BJ (cell line): ENCODE measurements around the gene NCK2. TPM values are rescaled to one million over a fixed set of nuclear protein-coding genes. Genes with fewer than 3 reads are reported as not detected.

Source experiments
- CTCF ChIA-PET: fragments of 350-600 bp; formaldehyde crosslinking; extraction: SDS; loops from one replicate; lab custom pipeline; 2021; ENCODE audit warnings: antibody characterized with exemption, inconsistent platforms; lab: Yijun Ruan, JAX
- POLR2A ChIA-PET: fragments of 300-600 bp; sonication (Branson Sonifier 250); formaldehyde crosslinking; extraction: SDS; loops from one replicate; lab custom pipeline; 2021; ENCODE audit warnings: antibody characterized with exemption; lab: Charles Lee
- DNase-seq: peaks from one replicate; pipeline ENCODE4 v3.0.0-alpha.2; 2011; ENCODE audit warnings: low read depth
- H3K27me3 ChIP-seq: 2 replicates; pipeline ENCODE4 v1.6.0; 2011; ENCODE audit warnings: low read length; ENCODE audit not compliant: control insufficient read depth, insufficient read depth
- H3K36me3 ChIP-seq: 2 replicates; pipeline ENCODE4 v1.5.1; 2011; ENCODE audit warnings: low read length; ENCODE audit not compliant: control insufficient read depth, insufficient read depth
- H3K4me3 ChIP-seq: 2 replicates; pipeline ENCODE4 v1.5.1; 2011; ENCODE audit warnings: low read depth, mild to moderate bottlenecking, control low read depth, low read length
- polyA plus RNA-seq: library from polyadenylated mRNA; depleted of rRNA; stranded (reverse); fragments of >200 nt; gene quantifications from 2 replicates; pipeline ENCODE4 v1.2.3, GENCODE V29; 2011
- TF ChIP-seq, protein P1 (sequence below): IDR thresholded peaks from 2 replicates; pipeline ENCODE4 v1.5.1; 2011; ENCODE audit warnings: low read depth, mild to moderate bottlenecking, control low read depth, inconsistent platforms, low read length, moderate library complexity; ENCODE audit not compliant: insufficient read depth

The NCK2 gene
- polyA plus RNA-seq, 1 experiment, result 32.9 TPM

DNA sequence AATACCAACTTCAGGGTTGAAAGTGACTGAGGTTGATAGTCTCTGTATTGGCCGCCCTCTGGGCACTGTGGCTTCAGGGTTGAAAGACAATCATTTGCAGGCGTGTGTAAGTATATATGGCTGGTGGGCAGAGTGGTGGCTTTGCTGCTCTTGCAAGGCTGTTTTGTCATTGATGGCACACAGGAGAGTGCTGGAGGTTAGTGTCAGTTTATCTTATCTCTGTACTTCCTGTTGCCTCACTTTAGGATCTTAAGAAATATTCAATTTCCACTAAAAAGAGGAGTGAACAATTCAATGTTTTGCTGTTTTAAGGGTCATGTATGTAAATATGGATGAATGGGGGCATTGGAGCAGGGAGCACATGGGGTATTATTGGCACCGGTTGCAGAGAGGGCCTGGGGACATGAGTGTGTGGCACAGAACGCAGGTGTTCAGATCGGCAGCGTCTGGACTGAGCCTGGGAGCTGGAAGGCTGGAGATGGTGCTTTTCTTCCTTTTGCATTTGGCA, 51.5 kb downstream of the NCK2 start:
- CTCF ChIA-PET, result no interaction called here
- H3K27me3 ChIP-seq, result no peaks in the 10 kb centered on the region
- TF ChIP-seq, protein P1, sequence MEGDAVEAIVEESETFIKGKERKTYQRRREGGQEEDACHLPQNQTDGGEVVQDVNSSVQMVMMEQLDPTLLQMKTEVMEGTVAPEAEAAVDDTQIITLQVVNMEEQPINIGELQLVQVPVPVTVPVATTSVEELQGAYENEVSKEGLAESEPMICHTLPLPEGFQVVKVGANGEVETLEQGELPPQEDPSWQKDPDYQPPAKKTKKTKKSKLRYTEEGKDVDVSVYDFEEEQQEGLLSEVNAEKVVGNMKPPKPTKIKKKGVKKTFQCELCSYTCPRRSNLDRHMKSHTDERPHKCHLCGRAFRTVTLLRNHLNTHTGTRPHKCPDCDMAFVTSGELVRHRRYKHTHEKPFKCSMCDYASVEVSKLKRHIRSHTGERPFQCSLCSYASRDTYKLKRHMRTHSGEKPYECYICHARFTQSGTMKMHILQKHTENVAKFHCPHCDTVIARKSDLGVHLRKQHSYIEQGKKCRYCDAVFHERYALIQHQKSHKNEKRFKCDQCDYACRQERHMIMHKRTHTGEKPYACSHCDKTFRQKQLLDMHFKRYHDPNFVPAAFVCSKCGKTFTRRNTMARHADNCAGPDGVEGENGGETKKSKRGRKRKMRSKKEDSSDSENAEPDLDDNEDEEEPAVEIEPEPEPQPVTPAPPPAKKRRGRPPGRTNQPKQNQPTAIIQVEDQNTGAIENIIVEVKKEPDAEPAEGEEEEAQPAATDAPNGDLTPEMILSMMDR, result no peak
- no peaks in the 10 kb centered on the region for H3K36me3 ChIP-seq
- DNase-seq, result no peak
- POLR2A ChIA-PET, result no interaction called here
- no peak overlapping the region for H3K4me3 ChIP-seq

DNA sequence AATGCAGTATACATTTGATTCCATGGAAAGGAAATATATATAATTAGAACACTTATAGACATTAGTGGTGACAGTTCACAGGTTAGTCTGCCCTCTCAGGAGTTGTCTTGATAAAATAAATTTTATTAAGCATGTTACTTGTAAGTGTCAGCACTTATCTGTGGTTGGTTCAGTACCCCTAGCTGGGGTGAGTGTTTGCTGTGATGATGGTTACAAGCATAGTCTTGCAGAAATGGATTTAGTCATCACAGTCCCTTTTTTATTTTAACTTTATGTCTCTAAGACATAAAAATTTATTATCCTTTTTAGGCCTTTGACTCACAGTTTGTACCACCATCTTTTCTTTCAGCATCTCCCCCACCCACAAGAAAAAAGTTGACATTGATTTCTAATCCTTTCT, 52.1 kb downstream of the NCK2 start:
- CTCF ChIA-PET, result no interaction called here
- H3K36me3 ChIP-seq, result no peaks in the 10 kb centered on the region
- POLR2A ChIA-PET, result no interaction called here
- TF ChIP-seq, protein P1, result no peak
- H3K27me3 ChIP-seq, result no peaks in the 10 kb centered on the region
- DNase-seq, result no peak
- H3K4me3 ChIP-seq, result no peak overlapping the region

DNA sequence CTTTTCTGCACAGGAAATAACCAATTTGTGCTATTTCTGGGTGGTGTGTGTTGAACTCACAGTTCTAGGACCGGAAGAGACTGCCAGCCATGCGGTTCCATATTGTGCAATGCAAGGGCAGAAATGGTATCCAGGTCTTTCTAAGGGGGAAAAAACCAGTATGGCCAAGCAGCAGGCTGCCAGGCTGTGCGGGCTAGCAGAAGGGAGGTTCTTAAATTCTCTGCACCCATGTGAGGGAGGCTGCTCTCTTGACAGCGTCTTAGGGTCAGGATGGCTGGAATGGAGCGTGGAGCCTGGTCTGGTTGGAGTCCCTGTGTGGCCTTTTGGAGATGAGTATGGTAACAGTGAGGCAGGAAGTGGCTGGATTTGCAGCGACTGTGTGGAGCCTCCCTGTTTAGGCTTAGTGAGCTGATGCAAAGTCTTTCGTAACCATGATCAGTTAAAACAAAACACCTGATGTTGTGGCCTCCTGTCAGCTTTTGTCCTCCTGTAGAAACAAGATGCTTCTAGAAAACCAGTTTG, 52.6 kb downstream of the NCK2 start:
- CTCF ChIA-PET, result no interaction called here
- Histone ChIP-seq H3K36me3 (no peaks in the 10 kb centered on the region), H3K27me3 (no peaks in the 10 kb centered on the region), H3K4me3 (no peak overlapping the region)
- POLR2A ChIA-PET, result interaction anchor here (0.6 kb wide), 1 partner anchor 174 kb away, joined by 3 read pairs; no protein-coding TSS in a partner anchor
- TF ChIP-seq, protein P1, result no peak
- no peak for DNase-seq

DNA sequence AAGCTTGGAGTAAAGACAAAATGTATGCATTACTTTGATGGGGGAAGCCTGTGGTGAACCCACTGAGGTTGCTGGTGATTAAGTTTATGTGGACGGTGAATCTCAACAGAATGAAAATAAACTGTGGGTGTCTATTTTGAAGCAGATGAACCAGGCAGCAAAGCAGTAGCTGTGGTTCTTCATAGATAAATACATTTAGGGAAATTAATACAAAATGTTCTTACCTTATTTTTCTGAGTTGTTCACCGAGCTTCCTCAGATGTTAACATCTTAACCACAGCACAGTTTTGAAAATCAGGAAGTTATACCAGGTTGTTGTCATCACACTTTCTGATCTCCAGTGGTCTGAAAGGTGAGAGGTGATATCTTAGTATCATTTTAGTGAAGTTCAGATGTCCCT, 53.9 kb downstream of the NCK2 start:
- POLR2A ChIA-PET, result interaction anchor here (0.7 kb wide), 1 partner anchor 51 kb away, joined by 4 read pairs; no protein-coding TSS in a partner anchor
- TF ChIP-seq, protein P1, result no peak
- Histone ChIP-seq H3K36me3 (no peaks in the 10 kb centered on the region), H3K27me3 (no peaks in the 10 kb centered on the region), H3K4me3 (no peak overlapping the region)
- CTCF ChIA-PET, result no interaction called here
- DNase-seq, result no peak

DNA sequence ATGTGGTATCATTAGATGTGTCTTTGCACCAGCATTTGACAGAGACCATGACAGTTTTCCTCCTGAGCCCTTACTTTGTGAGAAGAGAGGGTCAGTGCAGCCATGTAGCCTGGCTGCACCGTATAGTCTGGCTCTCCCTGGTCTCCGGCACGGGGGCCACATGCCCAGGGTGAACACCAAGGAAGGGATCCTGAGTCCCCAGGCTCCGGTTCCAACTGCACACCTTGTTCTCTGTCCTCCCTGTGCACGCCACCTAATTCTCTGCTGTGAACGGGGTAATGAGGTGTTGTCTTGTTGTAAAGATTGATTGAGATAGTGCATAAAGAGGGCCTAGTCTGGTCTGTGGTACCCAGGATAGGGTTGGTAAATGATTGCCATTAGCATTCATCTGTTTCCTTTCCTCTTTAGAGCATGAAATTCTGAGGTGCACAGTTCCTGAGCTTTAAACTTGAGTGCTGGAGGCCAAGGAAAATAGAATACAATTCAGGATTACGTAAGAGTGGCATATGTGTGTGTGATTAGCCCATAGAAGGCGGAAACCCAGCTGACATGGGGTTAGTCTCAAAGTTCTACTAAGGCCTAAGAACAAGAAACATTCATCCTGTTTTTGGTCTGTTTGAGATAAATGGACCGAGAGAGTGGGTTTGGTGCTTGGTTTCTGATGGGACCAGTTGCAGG, 55.5 kb downstream of the NCK2 start:
- Histone ChIP-seq H3K27me3 (no peaks in the 10 kb centered on the region), H3K36me3 (no peaks in the 10 kb centered on the region), H3K4me3 (no peak overlapping the region)
- POLR2A ChIA-PET, result no interaction called here
- CTCF ChIA-PET, result no interaction called here
- DNase-seq, result no peak
- TF ChIP-seq, protein P1, result no peak
